ENCODE results near the gene RBM23.

GRCh38 chr14:22920697-22921096 lies 1.7 kb upstream of the RBM23 start:
- no peak for TF ChIP-seq CTCF (IDR thresholded peaks at IDR 0.05)
- TF ChIP-seq POLR2A (IDR thresholded peaks at IDR 0.05): no peak
- TF ChIP-seq POLR2AphosphoS5 (IDR thresholded peaks at IDR 0.05): no peak

Data from prostate gland (tissue), 2 donors.